ENCODE results near the gene DNASE1L3. TPM values are rescaled to one million over a fixed set of nuclear protein-coding genes. Genes with fewer than 3 reads are reported as not detected.

DNASE1L3 gene
- total and polyA plus RNA-seq, 2 of the 8 experiments (the other 6 are each of a cell fraction or from before 2014, with no cell fraction given), result not detected

DNA sequence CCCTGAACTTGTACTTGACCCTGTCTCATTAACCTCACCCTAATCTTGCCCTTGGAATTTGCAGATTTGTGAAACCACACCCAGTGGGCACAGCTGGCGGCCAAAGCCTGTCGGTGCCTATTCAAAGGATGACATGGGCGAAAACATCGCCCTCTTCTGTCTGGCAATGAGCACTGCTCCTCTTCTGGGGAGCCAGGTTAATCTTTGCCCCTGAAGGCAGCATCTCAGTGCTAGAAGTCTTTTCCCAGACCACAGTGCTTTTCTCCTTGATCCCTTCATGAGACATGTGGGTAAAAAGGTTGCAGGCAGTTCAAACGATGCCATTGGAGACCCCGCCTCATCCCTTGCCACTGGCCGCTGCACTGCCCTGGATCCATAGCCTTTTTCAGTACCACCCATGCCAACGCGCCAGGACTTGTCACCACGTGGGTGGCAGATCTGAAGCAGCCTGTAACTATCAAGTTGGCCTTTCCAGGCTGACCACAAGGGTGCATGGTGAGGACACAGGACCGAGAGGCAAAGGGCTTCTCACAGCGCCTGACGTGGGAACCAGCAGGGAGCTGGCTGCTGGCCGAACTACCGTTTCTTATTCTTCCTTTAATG, 6.5 kb upstream of the DNASE1L3 start (continued):
- TF ChIP-seq HDAC2 (IDR thresholded peaks at IDR 0.05; ENCODE audit: borderline replicate concordance in 1 of 2, low read depth in 2 of 2, low read length in 2 of 2) (0 out of 4 replicates have a peak, but pooled peaks of 1 of the 2 experiments have one; percentile 27), NRF1 (IDR thresholded peaks at IDR 0.05; ENCODE audit: low read depth, low read length) (no peak)

All from H1 (cell line).